ENCODE data around the gene MPPED1. TPM values are rescaled to one million over a fixed set of nuclear protein-coding genes. Genes with fewer than 3 reads are reported as not detected.

Gene MPPED1
- total and polyA plus RNA-seq, 2 donors (not counting 3 experiments of a cell fraction or from before 2014, with no cell fraction given) = not detected

DNA sequence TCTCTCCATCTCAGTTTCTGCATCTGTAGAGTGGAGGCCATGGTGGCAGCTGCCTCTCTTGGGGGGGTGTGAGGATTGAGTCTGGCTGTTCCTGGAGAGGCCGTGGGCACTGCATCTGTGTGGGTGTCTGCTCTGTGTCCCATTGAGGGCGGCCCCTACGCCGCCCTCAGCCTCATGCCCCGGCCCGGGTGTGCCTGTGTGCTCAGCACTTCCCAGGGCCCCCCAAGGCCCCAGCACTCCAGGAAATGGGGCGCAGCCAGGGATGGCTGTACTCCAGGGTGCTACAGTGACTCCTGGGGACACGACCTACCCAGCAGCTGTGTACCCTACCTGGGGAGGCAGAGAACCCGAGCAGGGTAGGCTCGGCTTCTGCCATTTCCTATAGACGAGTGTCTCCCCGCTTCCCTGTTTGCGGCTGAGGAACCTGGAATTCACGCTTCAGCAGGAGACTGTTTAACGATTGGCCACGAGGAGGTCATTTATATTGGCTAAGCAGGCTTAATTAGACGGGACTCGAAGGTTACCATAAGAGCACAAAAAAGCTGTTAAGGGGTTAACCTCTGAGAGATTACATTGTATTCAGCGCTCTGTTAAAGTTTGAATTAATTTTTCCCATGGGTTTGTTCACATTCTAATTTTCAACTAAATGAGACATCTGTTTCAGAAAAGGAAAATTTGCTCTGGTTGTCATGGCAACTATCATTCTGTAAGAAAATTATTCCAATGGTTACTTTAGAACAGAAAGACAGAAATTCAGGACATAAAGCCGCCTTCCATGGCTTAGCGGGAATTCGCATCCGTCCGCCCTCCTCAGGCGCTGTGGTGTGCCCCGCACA lies 76.4 kb downstream of the MPPED1 start:
- H3K79me2 ChIP-seq (ENCODE audit: control insufficient read depth, insufficient read depth, low read length) = no peaks in the 10 kb centered on the region
- dilution Hi-C loops (cut with MboI; ENCODE audit: extremely low pct_ligation_motif_present, low sequenced_read_pairs) (no loop called here), intact Hi-C loops (cut with micrococcal nuclease) (no loop called here)
- no peak overlapping the region for H3K4me2 ChIP-seq (ENCODE audit: insufficient read depth, low read length)
- H3K4me1 ChIP-seq (ENCODE audit: control insufficient read depth, extremely low read depth, insufficient read depth, low read length) = no peaks in the 10 kb centered on the region
- no peak for DNase-seq (ENCODE audit: low read depth, low spot score)
- no peaks in the 10 kb centered on the region for H4K20me1 ChIP-seq (replicated peaks; ENCODE audit: control insufficient read depth, extremely low read depth, insufficient read depth, low read length)
- peaks cover 2% of the 10 kb centered on the region for H3K9me3 ChIP-seq (replicated peaks; ENCODE audit: control insufficient read depth, insufficient read depth, low read length)
- no peak overlapping the region for H3K9ac ChIP-seq (replicated peaks; ENCODE audit: extremely low read depth, insufficient read depth, low read length)
- ChIA-PET POLR2A (no interaction called here), CTCF (no interaction called here)
- no peak overlapping the region for H3K27ac ChIP-seq (ENCODE audit: insufficient read depth, low read depth, low read length)
- no peak overlapping the region for H3K4me3 ChIP-seq (replicated peaks in 1 of 3; ENCODE audit: insufficient read depth in 1 of 3, low read depth in 1 of 3, low read length in 3 of 3)
- H3K27me3 ChIP-seq (ENCODE audit: control insufficient read depth in 2 of 2, insufficient read depth in 2 of 2, low read length in 2 of 2) = no peaks in the 10 kb centered on the region
- no peak overlapping the region for H2AFZ ChIP-seq (ENCODE audit: low read depth, low read length)
- no TSS peak for BruUV-seq (replicated peaks)
- FAIRE-seq = no peak
- no peaks in the 10 kb centered on the region for H3K9me1 ChIP-seq (replicated peaks; ENCODE audit: control insufficient read depth, extremely low read depth, insufficient read depth, low read length)
- H3K36me3 ChIP-seq (ENCODE audit: control insufficient read depth in 2 of 2, extremely low read depth in 1 of 2, insufficient read depth in 2 of 2, low read length in 2 of 2) = no peaks in the 10 kb centered on the region
- no peak for TF ChIP-seq EZH2 (IDR thresholded peaks at IDR 0.05; ENCODE audit: borderline replicate concordance, low read depth, low read length, severe bottlenecking)
- no peak for TF ChIP-seq JUN (IDR thresholded peaks at IDR 0.05; ENCODE audit: borderline replicate concordance, insufficient read depth, insufficient read length, low read depth)

- H3K79me2 ChIP-seq (ENCODE audit: control insufficient read depth, insufficient read depth, low read length) = no peaks in the 10 kb centered on the region
- POLR2A ChIA-PET = no interaction called here
These were observed 77.1 kb downstream of the MPPED1 start for GRCh38 chr22:43488937-43489336.

More at GRCh38 chr22:43488937-43489336, 77.1 kb downstream of the MPPED1 start:
- intact Hi-C loops (cut with micrococcal nuclease) (no loop called here), dilution Hi-C loops (cut with MboI; ENCODE audit: extremely low pct_ligation_motif_present, low sequenced_read_pairs) (no loop called here)
- FAIRE-seq (no peak), DNase-seq (ENCODE audit: low read depth, low spot score) (no peak)
- no TSS peak for BruUV-seq (replicated peaks)
- no peaks in the 10 kb centered on the region for H4K20me1 ChIP-seq (replicated peaks; ENCODE audit: control insufficient read depth, extremely low read depth, insufficient read depth, low read length)
- no peaks in the 10 kb centered on the region for H3K4me1 ChIP-seq (ENCODE audit: control insufficient read depth, extremely low read depth, insufficient read depth, low read length)
- no peaks in the 10 kb centered on the region for H3K36me3 ChIP-seq (ENCODE audit: control insufficient read depth in 2 of 2, extremely low read depth in 1 of 2, insufficient read depth in 2 of 2, low read length in 2 of 2)
- H3K27me3 ChIP-seq (ENCODE audit: control insufficient read depth in 2 of 2, insufficient read depth in 2 of 2, low read length in 2 of 2) = no peaks in the 10 kb centered on the region
- H3K9me1 ChIP-seq (replicated peaks; ENCODE audit: control insufficient read depth, extremely low read depth, insufficient read depth, low read length) = no peaks in the 10 kb centered on the region
- no peak overlapping the region for H3K4me3 ChIP-seq (replicated peaks in 1 of 3; ENCODE audit: insufficient read depth in 1 of 3, low read depth in 1 of 3, low read length in 3 of 3)
- TF ChIP-seq EZH2 (IDR thresholded peaks at IDR 0.05; ENCODE audit: borderline replicate concordance, low read depth, low read length, severe bottlenecking) (no peak), POLR2A (IDR thresholded peaks at IDR 0.05; ENCODE audit: low read depth, low read length) (no peak), POLR2AphosphoS5 (IDR thresholded peaks at IDR 0.05; ENCODE audit: insufficient read depth, low read depth, low read length) (no peak)
- H3K9ac ChIP-seq (replicated peaks; ENCODE audit: extremely low read depth, insufficient read depth, low read length) = no peak overlapping the region
- H2AFZ ChIP-seq (ENCODE audit: low read depth, low read length) = no peak overlapping the region
- CTCF ChIA-PET = no interaction called here
- peaks cover 2% of the 10 kb centered on the region for H3K9me3 ChIP-seq (replicated peaks; ENCODE audit: control insufficient read depth, insufficient read depth, low read length)
- H3K27ac ChIP-seq (ENCODE audit: insufficient read depth, low read depth, low read length) = no peak overlapping the region
- no peak overlapping the region for H3K4me2 ChIP-seq (ENCODE audit: insufficient read depth, low read length)
